ENCODE measurements around the gene ALOX12B.
"Not testable (repeated sequence)": the region's sequence is repeated elsewhere in the genome, so short reads cannot be mapped to it uniquely, and the experiment has no call there.

Gene ALOX12B

DNA sequence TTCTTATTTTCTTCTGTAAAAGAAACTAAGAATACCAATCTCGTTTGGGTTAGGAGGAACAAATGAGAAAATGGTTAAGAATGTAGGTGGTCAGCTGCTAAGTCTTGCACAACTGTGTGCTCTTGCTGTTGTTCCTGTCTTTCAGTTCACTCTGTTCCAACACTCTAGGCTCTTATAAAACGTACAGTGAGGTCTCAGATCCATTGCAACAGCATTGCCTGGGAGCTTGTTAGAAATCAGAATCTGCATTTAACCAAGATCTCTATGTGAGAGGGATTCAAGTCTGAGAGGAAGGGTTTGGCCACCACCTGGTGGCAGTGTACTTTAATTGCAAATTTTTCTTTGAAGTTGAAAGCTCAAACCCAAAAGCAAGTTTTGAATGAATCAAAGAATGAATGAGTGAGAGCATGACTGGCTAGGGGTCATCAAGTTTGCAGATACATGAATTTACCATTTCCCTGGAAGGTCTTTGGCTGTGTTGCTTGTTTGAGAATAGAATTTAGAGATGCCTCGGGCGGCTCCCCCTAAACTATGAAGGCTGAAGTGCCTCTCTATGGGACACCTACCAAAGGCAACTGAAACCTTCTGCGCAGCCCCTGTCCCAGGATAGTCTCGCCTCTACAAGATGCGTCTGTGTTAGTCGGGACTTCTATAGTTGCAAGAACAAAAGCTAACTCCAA, 46.1 kb downstream of the ALOX12B start:
- DNase-seq = no peak

DNA sequence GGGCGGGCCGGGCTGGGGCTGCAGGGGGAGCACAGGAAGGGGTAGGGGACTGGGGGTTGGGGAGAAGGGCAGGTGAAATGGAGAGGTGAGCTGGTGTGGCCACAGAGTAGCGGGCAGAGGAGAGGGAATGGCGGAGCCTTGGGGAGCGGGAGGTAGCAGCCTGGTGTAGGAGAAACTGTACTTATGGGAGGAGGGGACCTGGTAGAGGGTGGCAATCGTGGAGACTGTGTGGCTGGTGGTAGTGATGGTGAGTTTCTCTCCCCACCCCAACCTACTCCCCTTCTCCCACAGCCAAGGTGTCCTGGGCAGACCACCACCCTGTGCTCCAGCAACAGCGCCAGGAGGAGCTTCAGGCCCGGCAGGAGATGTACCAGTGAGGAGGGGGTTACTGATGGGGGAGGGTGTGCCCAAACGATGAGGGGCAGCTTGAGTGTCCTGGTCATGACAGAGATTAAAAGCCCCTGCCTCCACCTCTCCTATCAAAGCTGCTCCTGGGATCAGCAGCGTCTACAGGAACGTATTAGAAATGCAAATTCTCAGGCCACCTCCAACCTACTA, 47.8 kb downstream of the ALOX12B start:
- no peak for DNase-seq

GRCh38 chr17:8038954-8039610, 48.4 kb downstream of the ALOX12B start, which contains the start of gene ALOX15B:
Gene ALOX15B, plus strand, starts transcription at chr17:8039059. Its CDS starts 97 bp downstream, at chr17:8039156.
- no peak for DNase-seq

DNA sequence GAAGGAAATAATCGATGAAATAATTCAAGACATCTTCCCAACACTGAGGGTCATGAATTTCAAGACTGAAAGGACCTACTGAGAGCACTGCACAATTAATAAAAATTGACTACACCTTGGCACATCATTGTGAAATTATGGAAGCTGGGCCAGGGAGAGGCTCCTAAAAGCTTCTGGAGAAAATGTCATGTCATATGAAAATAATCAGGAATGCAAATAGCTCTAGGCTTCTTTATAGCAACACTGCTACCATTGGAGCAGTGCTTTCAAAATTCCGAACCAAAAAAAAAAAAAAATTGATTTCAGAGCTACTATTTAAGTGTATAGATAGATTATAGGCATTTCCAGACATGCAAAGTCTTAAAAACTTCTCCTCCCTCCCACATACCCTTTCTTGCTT, 55.1 kb downstream of the ALOX12B start:
- DNase-seq = no peak

DNA sequence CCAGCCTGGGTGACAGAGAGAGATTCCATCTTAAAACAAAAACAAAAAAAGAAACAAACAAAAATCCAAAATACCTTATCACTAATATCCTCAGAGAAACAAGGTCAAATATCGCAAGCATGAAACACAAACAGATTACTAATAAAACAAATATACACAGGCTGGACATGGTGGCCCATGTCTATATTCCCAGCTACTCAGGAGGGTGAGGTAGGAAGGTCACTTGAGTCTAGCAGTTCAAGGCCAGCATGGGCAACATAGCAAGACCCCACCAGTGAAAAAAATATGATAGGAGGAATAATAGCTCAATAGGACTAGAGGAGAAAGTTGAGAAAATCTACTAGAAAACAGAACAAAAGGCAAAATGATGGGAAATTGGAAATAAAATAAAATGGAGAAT, 55.6 kb downstream of the ALOX12B start:
- DNase-seq = no peak

- no peak for DNase-seq
Observed at GRCh38 chr17:8031261-8031661, 56.3 kb downstream of the ALOX12B start.

GRCh38 chr17:8029121-8029520, 58.4 kb downstream of the ALOX12B start:
- DNase-seq = no peak

GRCh38 chr17:8025176-8025911, 62.2 kb downstream of the ALOX12B start:
- DNase-seq = no peak

- DNase-seq = not testable (repeated sequence)
Observed at GRCh38 chr17:8024161-8024560, 63.4 kb downstream of the ALOX12B start.

Data from NCI-H1092 (cell line).